Natural killer cell treated with Interleukin-12 subunit alpha and Interleukin-12 subunit beta and Interleukin-15 and Interleukin-18, amount 100 ng/mL, for 72 hours (primary cell): ENCODE measurements around the gene ABCA13. TPM values are rescaled to one million over a fixed set of nuclear protein-coding genes. Genes with fewer than 3 reads are reported as not detected.
A peak's percentile ranks its signal among the peaks of the same experiment; 100 is the strongest.

Experiments
- ATAC-seq, 2 donors: fragments of 150-1000 bp; cut with Tn5 transposase in 1 of 2; sonication (Bioruptor Pico), chemical (Tn5 transposase) in 1 of 2; 2 replicates each; pipeline ENCODE4 v1.10.0; 2021
- DNase-seq: peaks from one replicate; pipeline ENCODE4 v3.0.0; 2022; ENCODE audit warnings: low spot score
- H3K27ac Mint-ChIP-seq, 2 donors: 1 replicate in 1 of 2; 2 replicates in 1 of 2; pipeline ENCODE4 v1.8.0; 2022; ENCODE audit warnings: mixed read lengths in 2 of 2, mild to moderate bottlenecking in 1 of 2, moderate library complexity in 1 of 2
- H3K27me3 Mint-ChIP-seq, 2 donors: 1 replicate in 1 of 2; 2 replicates in 1 of 2; pipeline ENCODE4 v1.8.0; 2022; ENCODE audit warnings: mixed read lengths in 2 of 2
- H3K36me3 Mint-ChIP-seq: one replicate; pipeline ENCODE4 v1.8.0; 2022; ENCODE audit warnings: mixed read lengths
- H3K4me1 Mint-ChIP-seq, 2 donors: 1 replicate in 1 of 2; 2 replicates in 1 of 2; pipeline ENCODE4 v1.8.0; 2022; ENCODE audit warnings: low read depth in 2 of 2, mixed read lengths in 2 of 2, mild to moderate bottlenecking in 1 of 2
- H3K4me3 Mint-ChIP-seq: one replicate; pipeline ENCODE4 v1.8.0; 2022; ENCODE audit warnings: mixed read lengths
- H3K9me3 Mint-ChIP-seq: 2 replicates; pipeline ENCODE4 v1.8.0; 2022; ENCODE audit warnings: mixed read lengths
- total RNA-seq, 2 donors: library from RNA; stranded (reverse); gene quantifications; one replicate each; pipeline ENCODE4 v1.2.3, GENCODE V29; 2022

The ABCA13 gene
- total RNA-seq, 2 donors from 2014 or later: not detected

- Mint-ChIP-seq H3K27ac (no peak overlapping the region), H3K9me3 (no peaks in the 10 kb centered on the region), H3K27me3 (peaks cover 0 to 5% of the 10 kb centered on the region in 2 donors), H3K4me1 (no peaks in the 10 kb centered on the region), H3K36me3 (no peaks in the 10 kb centered on the region), H3K4me3 (no peak overlapping the region)
- ATAC-seq (no peak), DNase-seq (no peak)
Observed at GRCh38 chr7:48355346-48355745, 184.1 kb downstream of the ABCA13 start.

GRCh38 chr7:48360574-48360973, 189.3 kb downstream of the ABCA13 start:
- Mint-ChIP-seq H3K4me1 (no peaks in the 10 kb centered on the region), H3K36me3 (no peaks in the 10 kb centered on the region), H3K27me3 (peaks cover 0 to 15% of the 10 kb centered on the region in 2 donors), H3K9me3 (peaks cover 5% of the 10 kb centered on the region), H3K4me3 (no peak overlapping the region), H3K27ac (no peak overlapping the region)
- ATAC-seq: no peak
- DNase-seq: no peak

GRCh38 chr7:48363174-48363573, 191.9 kb downstream of the ABCA13 start:
- peaks cover 0 to 9% of the 10 kb centered on the region in 2 donors for H3K27me3 Mint-ChIP-seq
- DNase-seq: no peak
- ATAC-seq: no peak
- no peak overlapping the region for H3K4me3 Mint-ChIP-seq
- no peaks in the 10 kb centered on the region for H3K36me3 Mint-ChIP-seq
- H3K9me3 Mint-ChIP-seq: peaks cover 8% of the 10 kb centered on the region
- no peak overlapping the region for H3K27ac Mint-ChIP-seq
- H3K4me1 Mint-ChIP-seq: no peaks in the 10 kb centered on the region

GRCh38 chr7:48365010-48365409, 193.8 kb downstream of the ABCA13 start:
- H3K27ac Mint-ChIP-seq: no peak overlapping the region
- H3K9me3 Mint-ChIP-seq: peaks cover 12% of the 10 kb centered on the region
- no peak for DNase-seq
- no peaks in the 10 kb centered on the region for H3K36me3 Mint-ChIP-seq
- no peak for ATAC-seq
- no peaks in the 10 kb centered on the region for H3K4me1 Mint-ChIP-seq
- peaks cover 0 to 9% of the 10 kb centered on the region in 2 donors for H3K27me3 Mint-ChIP-seq
- H3K4me3 Mint-ChIP-seq: no peak overlapping the region

- H3K27me3 Mint-ChIP-seq: peaks cover 0 to 9% of the 10 kb centered on the region in 2 donors
- H3K4me3 Mint-ChIP-seq: no peak overlapping the region
- H3K36me3 Mint-ChIP-seq: no peaks in the 10 kb centered on the region
- no peaks in the 10 kb centered on the region for H3K4me1 Mint-ChIP-seq
- ATAC-seq: no peak
- no peak for DNase-seq
- H3K27ac Mint-ChIP-seq: no peak overlapping the region
- H3K9me3 Mint-ChIP-seq: peaks cover 21% of the 10 kb centered on the region
Observed at GRCh38 chr7:48366096-48366495, 194.8 kb downstream of the ABCA13 start.

GRCh38 chr7:48376263-48376662, 205.0 kb downstream of the ABCA13 start:
- Mint-ChIP-seq H3K27ac (no peak overlapping the region), H3K36me3 (no peaks in the 10 kb centered on the region), H3K4me3 (no peak overlapping the region), H3K9me3 (peaks cover 8% of the 10 kb centered on the region), H3K27me3 (peaks cover 0 to 2% of the 10 kb centered on the region in 2 donors), H3K4me1 (no peaks in the 10 kb centered on the region)
- ATAC-seq (no peak), DNase-seq (no peak)

- H3K27me3 Mint-ChIP-seq: peaks cover 0 to 2% of the 10 kb centered on the region in 2 donors
- no peak overlapping the region for H3K27ac Mint-ChIP-seq
- no peak overlapping the region for H3K4me3 Mint-ChIP-seq
- H3K36me3 Mint-ChIP-seq: no peaks in the 10 kb centered on the region
- ATAC-seq (peak in 1 of 2 donors; percentile 32), DNase-seq (no peak)
- peaks cover 2% of the 10 kb centered on the region for H3K9me3 Mint-ChIP-seq
- peaks cover 0 to 2% of the 10 kb centered on the region in 2 donors for H3K4me1 Mint-ChIP-seq
Observed at GRCh38 chr7:48380921-48381320, 209.7 kb downstream of the ABCA13 start.

GRCh38 chr7:48381571-48381970, 210.3 kb downstream of the ABCA13 start:
- no peaks in the 10 kb centered on the region for H3K36me3 Mint-ChIP-seq
- no peak overlapping the region for H3K4me3 Mint-ChIP-seq
- peaks cover 0 to 2% of the 10 kb centered on the region in 2 donors for H3K4me1 Mint-ChIP-seq
- no peak for DNase-seq
- no peak overlapping the region for H3K27ac Mint-ChIP-seq
- no peak for ATAC-seq
- peaks cover 0 to 2% of the 10 kb centered on the region in 2 donors for H3K27me3 Mint-ChIP-seq
- peaks cover 3% of the 10 kb centered on the region for H3K9me3 Mint-ChIP-seq

GRCh38 chr7:48384180-48384752, 213.0 kb downstream of the ABCA13 start:
- Mint-ChIP-seq H3K4me3 (no peak overlapping the region), H3K9me3 (peaks cover 3% of the 10 kb centered on the region), H3K36me3 (no peaks in the 10 kb centered on the region), H3K4me1 (peaks cover under 1 to 2% of the 10 kb centered on the region in 2 donors), H3K27me3 (peaks cover 0 to 2% of the 10 kb centered on the region in 2 donors), H3K27ac (no peak overlapping the region)
- DNase-seq: no peak
- no peak for ATAC-seq

GRCh38 chr7:48387932-48388331, 216.7 kb downstream of the ABCA13 start:
- DNase-seq (no peak), ATAC-seq (no peak)
- Mint-ChIP-seq H3K36me3 (no peaks in the 10 kb centered on the region), H3K27ac (no peak overlapping the region), H3K27me3 (no peaks in the 10 kb centered on the region), H3K4me3 (no peak overlapping the region), H3K9me3 (peaks cover 3% of the 10 kb centered on the region), H3K4me1 (peaks cover 4 to 18% of the 10 kb centered on the region in 2 donors)

GRCh38 chr7:48388911-48389310, 217.7 kb downstream of the ABCA13 start:
- Mint-ChIP-seq H3K36me3 (no peaks in the 10 kb centered on the region), H3K9me3 (peaks cover 3% of the 10 kb centered on the region), H3K4me3 (no peak overlapping the region), H3K27ac (no peak overlapping the region), H3K27me3 (no peaks in the 10 kb centered on the region), H3K4me1 (peaks cover 4 to 18% of the 10 kb centered on the region in 2 donors)
- DNase-seq: no peak
- no peak for ATAC-seq

GRCh38 chr7:48389977-48390376, 218.7 kb downstream of the ABCA13 start:
- H3K4me3 Mint-ChIP-seq: no peak overlapping the region
- H3K27me3 Mint-ChIP-seq: no peaks in the 10 kb centered on the region
- H3K27ac Mint-ChIP-seq: no peak overlapping the region
- H3K36me3 Mint-ChIP-seq: no peaks in the 10 kb centered on the region
- DNase-seq (no peak), ATAC-seq (peak; percentile 38 to 62)
- peaks cover 4 to 18% of the 10 kb centered on the region in 2 donors for H3K4me1 Mint-ChIP-seq
- H3K9me3 Mint-ChIP-seq: peaks cover 7% of the 10 kb centered on the region

GRCh38 chr7:48390388-48391327, 219.4 kb downstream of the ABCA13 start:
- Mint-ChIP-seq H3K4me3 (no peak overlapping the region), H3K27me3 (no peaks in the 10 kb centered on the region), H3K4me1 (peaks cover 4 to 18% of the 10 kb centered on the region in 2 donors), H3K27ac (no peak overlapping the region), H3K36me3 (no peaks in the 10 kb centered on the region), H3K9me3 (peaks cover 7% of the 10 kb centered on the region)
- ATAC-seq: no peak
- DNase-seq: no peak

GRCh38 chr7:48398191-48398590, 226.9 kb downstream of the ABCA13 start:
- ATAC-seq: no peak
- Mint-ChIP-seq H3K27me3 (no peaks in the 10 kb centered on the region), H3K9me3 (peaks cover 4% of the 10 kb centered on the region)

More at GRCh38 chr7:48398191-48398590, 226.9 kb downstream of the ABCA13 start:
- Mint-ChIP-seq H3K36me3 (no peaks in the 10 kb centered on the region), H3K4me1 (no peaks in the 10 kb centered on the region), H3K27ac (no peak overlapping the region), H3K4me3 (no peak overlapping the region)
- DNase-seq: no peak
